Endothelial cell of umbilical vein (primary cell): ENCODE measurements around the gene GREB1. TPM values are rescaled to one million over a fixed set of nuclear protein-coding genes. Genes with fewer than 3 reads are reported as not detected.

Experiments
- BruUV-seq: library from RNA; stranded (reverse); fragments of 400-500 nt; replicated peaks from 2 replicates; lab custom pipeline; 2021; lab: Mats Ljungman, UMichigan
- CTCF ChIA-PET: fragments of 300-600, 350-600 bp; sonication (Branson Sonifier 250); formaldehyde crosslinking; loops from one replicate; lab custom pipeline; 2021; ENCODE audit warnings: antibody characterized with exemption, inconsistent platforms; lab: Charles Lee
- POLR2A ChIA-PET: fragments of 300-600, 350-600 bp; sonication (Branson Sonifier 250); formaldehyde crosslinking; loops from one replicate; lab custom pipeline; 2021; ENCODE audit warnings: antibody characterized with exemption, inconsistent platforms; lab: Charles Lee
- DNase-seq: peaks from one replicate; pipeline ENCODE4 v3.0.0-alpha.2; 2011; ENCODE audit warnings: low read depth, low spot score
- FAIRE-seq: peaks from 2 replicates; lab custom pipeline; 2011; peaks lifted over from hg19 to GRCh38; lab: Jason Lieb, UNC
- H2AFZ ChIP-seq: 2 replicates; pipeline ENCODE4 v1.6.0; 2012; ENCODE audit warnings: low read depth, low read length, control low read depth, inconsistent platforms
- H3K27ac ChIP-seq: 2 replicates; pipeline ENCODE4 v1.5.1; 2011; ENCODE audit warnings: low read depth, mild to moderate bottlenecking, control low read depth, low read length, moderate library complexity; ENCODE audit not compliant: insufficient read depth
- H3K27me3 ChIP-seq, 2 experiments: 2 replicates each; pipeline versions ENCODE4 v1.6.0 to v1.6.1; 2011; ENCODE audit warnings: low read length in 2 of 2, mixed read lengths in 1 of 2; ENCODE audit not compliant: control insufficient read depth in 2 of 2, insufficient read depth in 2 of 2
- H3K36me3 ChIP-seq, 2 experiments: 2 replicates in 1 of 2; 3 replicates in 1 of 2; pipeline ENCODE4 v1.5.1; 2011; ENCODE audit warnings: low read length in 2 of 2, mild to moderate bottlenecking in 1 of 2, moderate library complexity in 1 of 2; ENCODE audit not compliant: control insufficient read depth in 2 of 2, insufficient read depth in 2 of 2; ENCODE audit errors: extremely low read depth in 1 of 2
- H3K4me1 ChIP-seq: 3 replicates; pipeline ENCODE4 v1.5.1; 2011; ENCODE audit warnings: mild to moderate bottlenecking, low read length; ENCODE audit not compliant: control insufficient read depth, insufficient read depth; ENCODE audit errors: extremely low read depth
- H3K4me2 ChIP-seq: 2 replicates; pipeline ENCODE4 v1.6.1; 2011; ENCODE audit warnings: low read length, control low read depth, mixed read lengths; ENCODE audit not compliant: insufficient read depth
- H3K4me3 ChIP-seq, 3 experiments: fragments of 200-600 bp in 1 of 3; sonication (generic), shearing (Covaris generic) in 1 of 3; replicated peaks in 1 of 3; 2 replicates each; pipeline ENCODE4 v1.5.1; 2011 to 2016; ENCODE audit warnings: control low read depth in 3 of 3, low read length in 3 of 3, mild to moderate bottlenecking in 2 of 3, inconsistent platforms in 1 of 3, low read depth in 1 of 3, moderate library complexity in 1 of 3; ENCODE audit not compliant: insufficient read depth in 1 of 3
- H3K79me2 ChIP-seq: 2 replicates; pipeline ENCODE4 v1.6.0; 2012; ENCODE audit warnings: low read length, inconsistent platforms; ENCODE audit not compliant: control insufficient read depth, insufficient read depth
- H3K9ac ChIP-seq: replicated peaks from 2 replicates; pipeline ENCODE3; 2011; ENCODE audit warnings: low read length, control low read depth; ENCODE audit not compliant: insufficient read depth; ENCODE audit errors: extremely low read depth
- H3K9me1 ChIP-seq: replicated peaks from 3 replicates; pipeline ENCODE4 v1.6.0; 2011; ENCODE audit warnings: mild to moderate bottlenecking, low read length; ENCODE audit not compliant: control insufficient read depth, insufficient read depth; ENCODE audit errors: extremely low read depth
- H3K9me3 ChIP-seq: replicated peaks from 2 replicates; pipeline ENCODE4 v1.5.1; 2012; ENCODE audit warnings: low read length, inconsistent platforms; ENCODE audit not compliant: control insufficient read depth, insufficient read depth
- H4K20me1 ChIP-seq: replicated peaks from 2 replicates; pipeline ENCODE3; 2011; ENCODE audit warnings: mild to moderate bottlenecking, low read length; ENCODE audit not compliant: control insufficient read depth, insufficient read depth; ENCODE audit errors: extremely low read depth
- EZH2 ChIP-seq: IDR thresholded peaks from 2 replicates; pipeline ENCODE4 v1.6.1; 2012; ENCODE audit warnings: borderline replicate concordance, low read depth, mild to moderate bottlenecking, moderate library complexity, low read length, inconsistent platforms; ENCODE audit not compliant: severe bottlenecking
- FOS ChIP-seq: IDR thresholded peaks from 2 replicates; pipeline ENCODE4 v1.6.1; 2011; ENCODE audit warnings: mild to moderate bottlenecking, low read length, moderate library complexity, borderline replicate concordance; ENCODE audit not compliant: insufficient read depth
- GATA2 ChIP-seq: IDR thresholded peaks from 2 replicates; pipeline ENCODE4 v1.7.0; 2011; ENCODE audit warnings: low read depth, mild to moderate bottlenecking, moderate library complexity, mixed read lengths, low read length; ENCODE audit not compliant: insufficient read length, insufficient read depth
- JUN ChIP-seq: IDR thresholded peaks from 2 replicates; pipeline ENCODE4 v1.6.1; 2011; ENCODE audit warnings: borderline replicate concordance, low read depth; ENCODE audit not compliant: insufficient read length, insufficient read depth
- MYC ChIP-seq: IDR thresholded peaks from one replicate; pipeline ENCODE4 v1.6.1; 2011; ENCODE audit warnings: mild to moderate bottlenecking, low read depth, low read length
- POLR2A ChIP-seq: IDR thresholded peaks from 2 replicates; pipeline ENCODE4 v1.6.1; 2012; ENCODE audit warnings: low read depth, mild to moderate bottlenecking, control low read depth, low read length
- POLR2AphosphoS5 ChIP-seq: IDR thresholded peaks from 2 replicates; pipeline ENCODE4 v1.6.1; 2012; ENCODE audit warnings: low read depth, mild to moderate bottlenecking, control low read depth, low read length, moderate library complexity; ENCODE audit not compliant: insufficient read depth
- dilution Hi-C: fragments of 300-500 bp; cut with MboI; formaldehyde crosslinking; loops from one replicate; pipeline ENCODE4 v1.15.0; 2019; ENCODE audit warnings: low sequenced_read_pairs; ENCODE audit not compliant: extremely low pct_ligation_motif_present
- intact Hi-C: fragments of 100-400 bp; cut with micrococcal nuclease; formaldehyde crosslinking; loops from one replicate; pipeline ENCODE4 v1.10.0; 2022
- polyA plus RNA-seq, 4 experiments: library from polyadenylated mRNA; depleted of rRNA in 3 of 4; stranded (reverse) in 3 of 4; unstranded in 1 of 4; fragments of >200 nt; gene quantifications; 2 replicates each; pipeline versions ENCODE4 v1.2.1 to v1.2.3, GENCODE V29; 2011 to 2012; ENCODE audit warnings: missing spikeins in 1 of 4
- total RNA-seq: library from RNA; stranded (reverse); gene quantifications from 2 replicates; pipeline ENCODE4 v1.2.3, GENCODE V29; 2021
- TF ChIP-seq, protein P1 (sequence below), 2 donors: IDR thresholded peaks; 1 replicate in 1 of 2; 2 replicates in 1 of 2; pipeline ENCODE4 v1.5.1; 2011; ENCODE audit warnings: low read length in 2 of 2, mild to moderate bottlenecking in 2 of 2, moderate library complexity in 2 of 2, control low read depth in 1 of 2, inconsistent platforms in 1 of 2, low read depth in 1 of 2; ENCODE audit not compliant: insufficient read depth in 1 of 2; ENCODE audit errors: extremely low read depth in 1 of 2
- TF ChIP-seq, protein P2 (sequence below): IDR thresholded peaks from 2 replicates; pipeline ENCODE4 v1.6.1; 2011; ENCODE audit not compliant: insufficient read depth, insufficient read length

GREB1 gene
- total and polyA plus RNA-seq, 2 donors (not counting 3 experiments of a cell fraction or from before 2014, with no cell fraction given), result 0.17 to 0.58 TPM

DNA sequence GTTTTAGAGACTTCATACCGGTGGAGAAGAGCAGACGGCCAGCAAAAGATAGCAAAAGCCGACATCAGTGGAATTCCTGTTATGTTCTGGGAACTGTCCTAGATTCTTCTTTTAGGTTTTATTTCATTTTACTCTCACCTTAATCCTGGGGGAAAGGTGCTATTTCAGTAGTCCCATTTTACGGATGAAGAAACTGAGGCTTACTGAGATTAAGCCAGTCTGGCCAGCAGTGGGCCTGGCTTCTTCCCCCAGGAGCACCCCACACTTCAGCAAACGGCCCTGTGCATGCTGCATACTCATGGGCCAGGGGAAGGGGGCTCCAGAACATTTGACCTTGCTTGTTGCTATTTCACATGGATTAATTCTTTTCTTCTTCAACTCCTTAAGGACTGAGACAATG is 79.5 kb downstream of the GREB1 start:
- CTCF ChIA-PET, result interaction anchor here (1.4 kb wide), 1 partner anchor 10 kb away, joined by 3 read pairs; no protein-coding TSS in a partner anchor
- intact Hi-C loops (no loop called here), dilution Hi-C loops (no loop called here)
- no peaks in the 10 kb centered on the region for H4K20me1 ChIP-seq
- BruUV-seq, result no TSS peak
- no peak overlapping the region for H2AFZ ChIP-seq
- H3K79me2 ChIP-seq, result no peaks in the 10 kb centered on the region
- peaks cover 0 to 1% of the 10 kb centered on the region in 2 experiments for H3K27me3 ChIP-seq
- H3K4me1 ChIP-seq, result no peaks in the 10 kb centered on the region
- no peaks in the 10 kb centered on the region for H3K36me3 ChIP-seq
- POLR2A ChIA-PET, result no interaction called here
- no peaks in the 10 kb centered on the region for H3K9me3 ChIP-seq
- H3K4me2 ChIP-seq, result no peak overlapping the region
- FAIRE-seq (no peak), DNase-seq (no peak)
- H3K9ac ChIP-seq, result no peak overlapping the region
- H3K27ac ChIP-seq, result no peak overlapping the region
- H3K4me3 ChIP-seq, result no peak overlapping the region
- TF ChIP-seq FOS (no peak), MYC (no peak), JUN (no peak)
- TF ChIP-seq, protein P1, sequence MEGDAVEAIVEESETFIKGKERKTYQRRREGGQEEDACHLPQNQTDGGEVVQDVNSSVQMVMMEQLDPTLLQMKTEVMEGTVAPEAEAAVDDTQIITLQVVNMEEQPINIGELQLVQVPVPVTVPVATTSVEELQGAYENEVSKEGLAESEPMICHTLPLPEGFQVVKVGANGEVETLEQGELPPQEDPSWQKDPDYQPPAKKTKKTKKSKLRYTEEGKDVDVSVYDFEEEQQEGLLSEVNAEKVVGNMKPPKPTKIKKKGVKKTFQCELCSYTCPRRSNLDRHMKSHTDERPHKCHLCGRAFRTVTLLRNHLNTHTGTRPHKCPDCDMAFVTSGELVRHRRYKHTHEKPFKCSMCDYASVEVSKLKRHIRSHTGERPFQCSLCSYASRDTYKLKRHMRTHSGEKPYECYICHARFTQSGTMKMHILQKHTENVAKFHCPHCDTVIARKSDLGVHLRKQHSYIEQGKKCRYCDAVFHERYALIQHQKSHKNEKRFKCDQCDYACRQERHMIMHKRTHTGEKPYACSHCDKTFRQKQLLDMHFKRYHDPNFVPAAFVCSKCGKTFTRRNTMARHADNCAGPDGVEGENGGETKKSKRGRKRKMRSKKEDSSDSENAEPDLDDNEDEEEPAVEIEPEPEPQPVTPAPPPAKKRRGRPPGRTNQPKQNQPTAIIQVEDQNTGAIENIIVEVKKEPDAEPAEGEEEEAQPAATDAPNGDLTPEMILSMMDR (IDR thresholded peaks at IDR 0.05; ENCODE audit: extremely low read depth in 1 of 2, insufficient read depth in 1 of 2, low read depth in 1 of 2, low read length in 2 of 2), result no peak
- no peaks in the 10 kb centered on the region for H3K9me1 ChIP-seq

DNA sequence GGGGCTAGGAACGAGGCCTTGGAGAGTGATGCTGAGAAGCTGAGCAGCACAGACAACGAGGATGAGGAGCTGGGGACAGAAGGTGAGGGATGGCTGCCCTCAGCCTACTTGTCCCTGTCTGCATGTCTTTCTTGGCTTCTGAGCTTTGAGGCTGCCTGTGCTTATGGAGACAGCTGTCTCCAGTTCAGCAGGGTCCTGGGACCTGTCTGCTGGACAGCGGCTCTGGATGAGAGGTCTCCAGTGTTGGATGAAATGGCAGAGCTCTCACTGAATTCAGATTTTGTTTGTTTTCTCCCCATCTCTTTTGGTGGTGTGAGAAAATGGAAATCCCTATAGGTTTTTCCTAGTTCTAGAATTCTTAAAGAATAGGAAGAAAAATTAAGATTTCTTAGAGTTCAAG is 81.4 kb downstream of the GREB1 start:
- no peaks in the 10 kb centered on the region for H3K9me1 ChIP-seq
- no peak for FAIRE-seq
- POLR2A ChIA-PET, result no interaction called here
- no peak overlapping the region for H3K4me3 ChIP-seq
- TF ChIP-seq, protein P1 (IDR thresholded peaks at IDR 0.05; ENCODE audit: extremely low read depth in 1 of 2, insufficient read depth in 1 of 2, low read depth in 1 of 2, low read length in 2 of 2), result no peak
- TF ChIP-seq, protein P2, sequence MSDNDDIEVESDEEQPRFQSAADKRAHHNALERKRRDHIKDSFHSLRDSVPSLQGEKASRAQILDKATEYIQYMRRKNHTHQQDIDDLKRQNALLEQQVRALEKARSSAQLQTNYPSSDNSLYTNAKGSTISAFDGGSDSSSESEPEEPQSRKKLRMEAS, result no peak
- TF ChIP-seq MYC (no peak), POLR2AphosphoS5 (no peak), EZH2 (no peak), JUN (no peak), GATA2 (no peak), POLR2A (no peak), FOS (no peak)
- H3K9me3 ChIP-seq, result no peaks in the 10 kb centered on the region
- CTCF ChIA-PET, result interaction anchor here (0.9 to 1.1 kb wide), 2 partner anchors 9 to 21 kb away, joined by 3 read pairs; no protein-coding TSS in a partner anchor
- dilution Hi-C loops (no loop called here), intact Hi-C loops (no loop called here)
- no TSS peak for BruUV-seq
- no peak overlapping the region for H2AFZ ChIP-seq
- H3K79me2 ChIP-seq, result no peaks in the 10 kb centered on the region
- no peaks in the 10 kb centered on the region for H3K36me3 ChIP-seq
- no peak overlapping the region for H3K9ac ChIP-seq
- H3K4me2 ChIP-seq, result no peak overlapping the region
- no peaks in the 10 kb centered on the region for H3K27me3 ChIP-seq
- no peak for DNase-seq
- no peaks in the 10 kb centered on the region for H4K20me1 ChIP-seq
- H3K4me1 ChIP-seq, result no peaks in the 10 kb centered on the region
- H3K27ac ChIP-seq, result no peak overlapping the region
